ENCODE results near the gene PDE4DIP.
"Not testable (repeated sequence)": the region's sequence is repeated elsewhere in the genome, so short reads cannot be mapped to it uniquely, and the experiment has no call there.

The PDE4DIP gene

DNA sequence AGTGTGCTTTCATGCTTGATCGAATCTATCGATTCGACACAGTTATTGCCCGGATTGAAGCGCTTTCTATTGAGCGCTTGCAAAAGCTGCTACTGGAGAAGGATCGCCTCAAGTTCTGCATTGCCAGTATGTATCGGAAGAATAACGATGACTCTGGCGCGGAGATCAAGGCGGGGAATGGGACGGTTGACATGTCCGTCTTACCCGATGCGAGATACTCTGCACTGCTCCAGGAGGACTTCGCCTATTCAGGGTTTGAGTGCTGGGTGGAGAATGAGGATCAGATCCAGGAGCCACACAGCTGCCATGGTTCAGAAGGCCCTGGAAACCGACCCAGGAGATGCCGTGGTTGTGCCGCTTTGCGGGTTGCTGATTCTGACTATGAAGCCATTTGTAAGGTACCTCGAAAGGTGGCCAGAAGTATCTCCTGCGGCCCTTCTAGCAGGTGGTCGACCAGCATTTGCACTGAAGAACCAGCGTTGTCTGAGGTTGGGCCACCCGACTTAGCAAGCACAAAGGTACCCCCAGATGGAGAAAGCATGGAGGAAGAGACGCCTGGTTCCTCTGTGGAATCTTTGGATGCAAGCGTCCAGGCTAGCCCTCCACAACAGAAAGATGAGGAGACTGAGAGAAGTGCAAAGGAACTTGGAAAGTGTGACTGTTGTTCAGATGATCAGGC is 108.8 kb downstream of the PDE4DIP start:
- H3F3A ChIP-seq (ENCODE audit: insufficient read depth, low read length); H3K27ac ChIP-seq (ENCODE audit: low read depth, low read length, poor library complexity, severe bottlenecking); H3K27me3 ChIP-seq (ENCODE audit: insufficient read depth, low read length); H2AFZ ChIP-seq (ENCODE audit: low read length); H3K79me2 ChIP-seq (ENCODE audit: insufficient read depth, low read length); H3K9me2 ChIP-seq (ENCODE audit: low read depth, low read length); H3K36me3 ChIP-seq (ENCODE audit: insufficient read depth, low read length); H3K9me3 ChIP-seq (ENCODE audit: low read length); H4K20me1 ChIP-seq (ENCODE audit: insufficient read depth, low read length): not testable (repeated sequence)
- Histone ChIP-seq H3K9ac (ENCODE audit: low read length) (peak overlapping the region; percentile 54; the same call in 1 of the 2 replicates), H3K4me2 (ENCODE audit: low read length) (peak overlapping the region; percentile 82), H3K4me1 (ENCODE audit: insufficient read depth, low read length, severe bottlenecking) (peaks cover 20% of the 10 kb centered on the region), H3K4me3 (ENCODE audit: low read depth, low read length, poor library complexity, severe bottlenecking) (peak overlapping the region; percentile 69)

DNA sequence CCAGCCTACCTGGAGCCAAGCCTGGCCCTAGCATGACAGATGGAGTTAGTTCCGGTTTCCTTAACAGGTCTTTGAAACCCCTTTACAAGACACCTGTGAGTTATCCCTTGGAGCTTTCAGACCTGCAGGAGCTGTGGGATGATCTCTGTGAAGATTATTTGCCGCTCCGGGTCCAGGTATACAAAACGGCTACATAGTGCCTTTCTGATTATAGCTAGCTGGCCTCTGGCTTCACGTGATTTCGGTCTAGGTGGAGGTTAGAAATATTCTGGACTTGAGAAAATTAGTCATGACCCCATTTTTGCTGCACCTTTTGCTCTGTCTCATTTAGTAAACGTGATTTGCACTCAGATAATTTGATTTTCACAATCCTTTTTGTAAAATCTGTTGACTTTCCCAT is 109.5 kb downstream of the PDE4DIP start:
- Histone ChIP-seq H3K4me3 (ENCODE audit: low read depth, low read length, poor library complexity, severe bottlenecking) (peak overlapping the region; percentile 69), H3K4me2 (ENCODE audit: low read length) (peak overlapping the region; percentile 82), H3K9ac (ENCODE audit: low read length) (peak overlapping the region; percentile 20; the same call in 1 of the 2 replicates), H3K4me1 (ENCODE audit: insufficient read depth, low read length, severe bottlenecking) (peaks cover 15% of the 10 kb centered on the region)
- H3K9me2 ChIP-seq (ENCODE audit: low read depth, low read length); H3K27ac ChIP-seq (ENCODE audit: low read depth, low read length, poor library complexity, severe bottlenecking); H3K27me3 ChIP-seq (ENCODE audit: insufficient read depth, low read length); H3K36me3 ChIP-seq (ENCODE audit: insufficient read depth, low read length); H3K79me2 ChIP-seq (ENCODE audit: insufficient read depth, low read length); H4K20me1 ChIP-seq (ENCODE audit: insufficient read depth, low read length); H3F3A ChIP-seq (ENCODE audit: insufficient read depth, low read length); H2AFZ ChIP-seq (ENCODE audit: low read length); H3K9me3 ChIP-seq (ENCODE audit: low read length): not testable (repeated sequence)

- not testable (repeated sequence) for H3K36me3 ChIP-seq (ENCODE audit: insufficient read depth, low read length); H3K9me3 ChIP-seq (ENCODE audit: low read length); H3K27ac ChIP-seq (ENCODE audit: low read depth, low read length, poor library complexity, severe bottlenecking); H3K9ac ChIP-seq (ENCODE audit: low read length); H3F3A ChIP-seq (ENCODE audit: insufficient read depth, low read length); H4K20me1 ChIP-seq (ENCODE audit: insufficient read depth, low read length); H3K4me2 ChIP-seq (ENCODE audit: low read length); H2AFZ ChIP-seq (ENCODE audit: low read length); H3K4me3 ChIP-seq (ENCODE audit: low read depth, low read length, poor library complexity, severe bottlenecking); H3K9me2 ChIP-seq (ENCODE audit: low read depth, low read length); H3K27me3 ChIP-seq (ENCODE audit: insufficient read depth, low read length); H3K79me2 ChIP-seq (ENCODE audit: insufficient read depth, low read length)
- peaks cover 12% of the 10 kb centered on the region for H3K4me1 ChIP-seq (ENCODE audit: insufficient read depth, low read length, severe bottlenecking)
These were observed 114.1 kb downstream of the PDE4DIP start for GRCh38 chr1:148958343-148958742.

DNA sequence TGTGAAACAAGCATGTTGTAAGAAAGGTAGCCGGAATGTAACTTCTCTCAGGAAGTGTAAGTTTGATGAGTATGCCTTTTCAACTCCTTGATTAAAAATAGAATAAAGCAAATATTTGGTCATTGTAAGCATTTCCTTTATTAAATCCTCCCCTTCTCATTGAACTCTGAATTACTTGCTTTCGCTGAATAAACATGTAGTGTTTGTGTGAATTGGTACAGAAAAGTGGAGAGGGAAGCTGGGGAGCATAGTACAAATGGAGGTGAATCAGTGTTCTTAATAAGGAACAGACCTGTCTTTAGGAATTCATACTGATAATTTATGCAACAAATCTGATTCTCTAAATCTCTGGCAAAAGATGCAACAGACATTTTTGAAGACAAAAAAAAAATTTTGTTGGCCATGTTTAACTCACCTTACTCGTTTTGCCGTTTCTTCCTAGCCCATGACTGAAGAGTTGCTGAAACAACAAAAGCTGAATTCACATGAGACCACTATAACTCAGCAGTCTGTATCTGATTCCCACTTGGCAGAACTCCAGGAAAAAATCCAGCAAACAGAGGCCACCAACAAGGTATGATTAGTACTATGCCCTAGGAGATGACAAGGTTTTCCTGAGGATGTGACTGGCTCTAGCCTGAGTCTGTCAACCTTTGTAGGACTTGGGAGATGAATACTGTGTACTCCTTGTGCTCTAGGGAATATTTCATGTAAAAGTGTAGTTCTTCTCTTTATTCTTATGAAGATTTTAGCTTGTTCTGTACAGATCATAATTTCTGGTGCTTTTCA is 116.2 kb downstream of the PDE4DIP start:
- not testable (repeated sequence) for H3K79me2 ChIP-seq (ENCODE audit: insufficient read depth, low read length); H3K4me3 ChIP-seq (ENCODE audit: low read depth, low read length, poor library complexity, severe bottlenecking); H3K4me2 ChIP-seq (ENCODE audit: low read length); H3K9ac ChIP-seq (ENCODE audit: low read length); H4K20me1 ChIP-seq (ENCODE audit: insufficient read depth, low read length); H3F3A ChIP-seq (ENCODE audit: insufficient read depth, low read length); H2AFZ ChIP-seq (ENCODE audit: low read length); H3K4me1 ChIP-seq (ENCODE audit: insufficient read depth, low read length, severe bottlenecking); H3K27ac ChIP-seq (ENCODE audit: low read depth, low read length, poor library complexity, severe bottlenecking); H3K9me2 ChIP-seq (ENCODE audit: low read depth, low read length); H3K9me3 ChIP-seq (ENCODE audit: low read length); H3K27me3 ChIP-seq (ENCODE audit: insufficient read depth, low read length); H3K36me3 ChIP-seq (ENCODE audit: insufficient read depth, low read length)

DNA sequence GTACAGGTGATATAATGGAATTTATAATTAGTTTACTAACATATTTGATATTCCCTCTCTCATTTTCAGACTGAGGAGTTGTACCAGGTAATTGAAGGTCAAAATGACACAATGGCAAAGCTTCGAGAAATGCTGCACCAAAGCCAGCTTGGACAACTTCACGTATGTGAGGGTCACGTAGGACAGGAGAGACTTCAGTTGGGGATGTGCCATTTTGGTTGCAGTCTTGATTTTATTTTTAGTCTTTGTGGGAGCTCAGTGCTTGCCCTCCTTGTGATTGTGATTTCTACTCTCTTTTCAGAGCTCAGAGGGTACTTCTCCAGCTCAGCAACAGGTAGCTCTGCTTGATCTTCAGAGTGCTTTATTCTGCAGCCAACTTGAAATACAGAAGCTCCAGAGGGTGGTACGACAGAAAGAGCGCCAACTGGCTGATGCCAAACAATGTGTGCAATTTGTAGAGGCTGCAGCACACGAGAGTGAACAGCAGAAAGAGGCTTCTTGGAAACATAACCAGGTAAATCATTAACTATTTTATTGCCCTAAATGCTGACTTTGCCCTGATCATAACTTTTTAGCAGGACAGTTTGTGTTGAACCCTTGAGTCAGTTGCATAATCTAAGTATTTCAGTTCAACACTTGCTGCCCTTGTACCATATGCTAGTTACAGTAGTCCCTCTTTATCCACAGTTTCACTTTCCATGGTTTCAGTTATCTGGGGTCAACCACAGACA is 118.1 kb downstream of the PDE4DIP start:
- H3F3A ChIP-seq (ENCODE audit: insufficient read depth, low read length); H3K4me3 ChIP-seq (ENCODE audit: low read depth, low read length, poor library complexity, severe bottlenecking); H3K9me2 ChIP-seq (ENCODE audit: low read depth, low read length); H3K4me2 ChIP-seq (ENCODE audit: low read length); H3K36me3 ChIP-seq (ENCODE audit: insufficient read depth, low read length); H3K27me3 ChIP-seq (ENCODE audit: insufficient read depth, low read length); H3K27ac ChIP-seq (ENCODE audit: low read depth, low read length, poor library complexity, severe bottlenecking); H3K9ac ChIP-seq (ENCODE audit: low read length); H3K9me3 ChIP-seq (ENCODE audit: low read length); H3K4me1 ChIP-seq (ENCODE audit: insufficient read depth, low read length, severe bottlenecking); H3K79me2 ChIP-seq (ENCODE audit: insufficient read depth, low read length); H4K20me1 ChIP-seq (ENCODE audit: insufficient read depth, low read length); H2AFZ ChIP-seq (ENCODE audit: low read length): not testable (repeated sequence)

DNA sequence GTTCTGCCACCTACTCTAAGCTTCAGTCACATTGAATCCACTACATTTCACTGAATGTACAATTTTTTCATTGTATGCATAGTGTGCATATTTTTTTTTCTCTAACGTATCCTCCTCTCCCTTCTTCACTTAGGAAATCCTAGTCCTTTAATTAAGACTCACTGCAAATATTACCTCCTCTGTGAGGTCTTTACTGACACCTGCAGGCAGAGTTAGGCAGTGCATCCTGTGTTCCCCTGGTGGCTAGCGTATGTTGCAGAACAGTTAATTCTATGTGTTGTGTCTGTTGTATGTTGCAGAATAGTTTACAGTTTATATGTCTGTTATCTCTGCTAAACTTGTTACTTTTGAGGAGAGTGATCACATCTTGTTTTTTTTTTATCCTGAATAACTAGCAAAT is 121.9 kb downstream of the PDE4DIP start:
- H3K9ac ChIP-seq (ENCODE audit: low read length); H3K79me2 ChIP-seq (ENCODE audit: insufficient read depth, low read length); H4K20me1 ChIP-seq (ENCODE audit: insufficient read depth, low read length); H3K36me3 ChIP-seq (ENCODE audit: insufficient read depth, low read length); H3K27ac ChIP-seq (ENCODE audit: low read depth, low read length, poor library complexity, severe bottlenecking); H3K4me1 ChIP-seq (ENCODE audit: insufficient read depth, low read length, severe bottlenecking); H3K9me3 ChIP-seq (ENCODE audit: low read length); H2AFZ ChIP-seq (ENCODE audit: low read length); H3K9me2 ChIP-seq (ENCODE audit: low read depth, low read length); H3F3A ChIP-seq (ENCODE audit: insufficient read depth, low read length); H3K4me3 ChIP-seq (ENCODE audit: low read depth, low read length, poor library complexity, severe bottlenecking); H3K4me2 ChIP-seq (ENCODE audit: low read length); H3K27me3 ChIP-seq (ENCODE audit: insufficient read depth, low read length): not testable (repeated sequence)

DNA sequence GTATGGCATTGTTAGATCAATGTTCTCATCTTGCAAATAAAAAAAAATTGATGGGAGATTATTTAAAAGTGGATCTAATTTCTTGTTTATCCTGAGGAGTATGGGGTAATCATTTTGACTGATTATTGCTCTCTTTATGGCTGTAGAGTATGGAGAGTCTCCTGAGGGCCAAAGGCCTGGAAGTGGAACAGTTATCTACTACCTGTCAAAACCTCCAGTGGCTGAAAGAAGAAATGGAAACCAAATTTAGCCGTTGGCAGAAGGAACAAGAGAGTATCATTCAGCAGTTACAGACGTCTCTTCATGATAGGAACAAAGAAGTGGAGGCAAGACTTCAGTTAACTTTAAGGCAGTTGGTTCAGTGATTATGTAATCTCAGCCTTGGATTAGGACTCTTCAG is 123.4 kb downstream of the PDE4DIP start:
- not testable (repeated sequence) for H3K27me3 ChIP-seq (ENCODE audit: insufficient read depth, low read length); H3K27ac ChIP-seq (ENCODE audit: low read depth, low read length, poor library complexity, severe bottlenecking); H4K20me1 ChIP-seq (ENCODE audit: insufficient read depth, low read length); H3K36me3 ChIP-seq (ENCODE audit: insufficient read depth, low read length); H3K4me2 ChIP-seq (ENCODE audit: low read length); H3F3A ChIP-seq (ENCODE audit: insufficient read depth, low read length); H3K9me3 ChIP-seq (ENCODE audit: low read length); H3K4me3 ChIP-seq (ENCODE audit: low read depth, low read length, poor library complexity, severe bottlenecking); H3K4me1 ChIP-seq (ENCODE audit: insufficient read depth, low read length, severe bottlenecking); H2AFZ ChIP-seq (ENCODE audit: low read length); H3K9ac ChIP-seq (ENCODE audit: low read length); H3K9me2 ChIP-seq (ENCODE audit: low read depth, low read length); H3K79me2 ChIP-seq (ENCODE audit: insufficient read depth, low read length)

All from OCI-LY1 (cell line).